AG10803 (cell line): Measurements from ENCODE around the gene BLID.

Experiments used
- DNase-seq: peaks from one replicate; pipeline ENCODE4 v3.0.0; 2010; ENCODE audit warnings: low read depth
- H3K4me3 ChIP-seq: 2 replicates; pipeline ENCODE4 v1.5.1; 2011; ENCODE audit warnings: mild to moderate bottlenecking, low read length, control low read depth
- TF ChIP-seq, protein P1 (sequence below): conservative IDR thresholded peaks from 2 replicates; pipeline ENCODE4 v1.5.1; 2011; ENCODE audit warnings: mild to moderate bottlenecking, low read length, control low read depth, inconsistent platforms

The BLID gene

DNA sequence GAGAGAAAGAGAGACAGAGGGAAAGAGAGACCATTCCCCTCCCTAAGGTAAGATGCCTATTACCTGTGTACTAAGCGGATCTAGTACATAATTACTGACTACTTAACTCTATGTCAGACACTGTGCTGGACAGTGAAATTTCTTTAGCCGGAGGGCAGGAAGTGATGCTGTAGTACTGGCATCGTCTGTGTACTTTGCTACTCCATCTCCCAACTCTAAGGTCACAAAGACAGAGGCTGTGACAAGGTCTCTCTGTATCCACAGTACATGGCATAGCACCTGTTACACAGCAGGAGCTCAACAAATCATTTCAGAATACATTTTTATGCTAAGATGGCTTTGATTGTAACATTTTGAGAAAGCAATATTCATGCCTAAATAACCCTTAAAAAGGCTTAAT is 9.0 kb downstream of the BLID start:
- TF ChIP-seq, protein P1, sequence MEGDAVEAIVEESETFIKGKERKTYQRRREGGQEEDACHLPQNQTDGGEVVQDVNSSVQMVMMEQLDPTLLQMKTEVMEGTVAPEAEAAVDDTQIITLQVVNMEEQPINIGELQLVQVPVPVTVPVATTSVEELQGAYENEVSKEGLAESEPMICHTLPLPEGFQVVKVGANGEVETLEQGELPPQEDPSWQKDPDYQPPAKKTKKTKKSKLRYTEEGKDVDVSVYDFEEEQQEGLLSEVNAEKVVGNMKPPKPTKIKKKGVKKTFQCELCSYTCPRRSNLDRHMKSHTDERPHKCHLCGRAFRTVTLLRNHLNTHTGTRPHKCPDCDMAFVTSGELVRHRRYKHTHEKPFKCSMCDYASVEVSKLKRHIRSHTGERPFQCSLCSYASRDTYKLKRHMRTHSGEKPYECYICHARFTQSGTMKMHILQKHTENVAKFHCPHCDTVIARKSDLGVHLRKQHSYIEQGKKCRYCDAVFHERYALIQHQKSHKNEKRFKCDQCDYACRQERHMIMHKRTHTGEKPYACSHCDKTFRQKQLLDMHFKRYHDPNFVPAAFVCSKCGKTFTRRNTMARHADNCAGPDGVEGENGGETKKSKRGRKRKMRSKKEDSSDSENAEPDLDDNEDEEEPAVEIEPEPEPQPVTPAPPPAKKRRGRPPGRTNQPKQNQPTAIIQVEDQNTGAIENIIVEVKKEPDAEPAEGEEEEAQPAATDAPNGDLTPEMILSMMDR = no peak
- H3K4me3 ChIP-seq = no peak overlapping the region
- no peak for DNase-seq

DNA sequence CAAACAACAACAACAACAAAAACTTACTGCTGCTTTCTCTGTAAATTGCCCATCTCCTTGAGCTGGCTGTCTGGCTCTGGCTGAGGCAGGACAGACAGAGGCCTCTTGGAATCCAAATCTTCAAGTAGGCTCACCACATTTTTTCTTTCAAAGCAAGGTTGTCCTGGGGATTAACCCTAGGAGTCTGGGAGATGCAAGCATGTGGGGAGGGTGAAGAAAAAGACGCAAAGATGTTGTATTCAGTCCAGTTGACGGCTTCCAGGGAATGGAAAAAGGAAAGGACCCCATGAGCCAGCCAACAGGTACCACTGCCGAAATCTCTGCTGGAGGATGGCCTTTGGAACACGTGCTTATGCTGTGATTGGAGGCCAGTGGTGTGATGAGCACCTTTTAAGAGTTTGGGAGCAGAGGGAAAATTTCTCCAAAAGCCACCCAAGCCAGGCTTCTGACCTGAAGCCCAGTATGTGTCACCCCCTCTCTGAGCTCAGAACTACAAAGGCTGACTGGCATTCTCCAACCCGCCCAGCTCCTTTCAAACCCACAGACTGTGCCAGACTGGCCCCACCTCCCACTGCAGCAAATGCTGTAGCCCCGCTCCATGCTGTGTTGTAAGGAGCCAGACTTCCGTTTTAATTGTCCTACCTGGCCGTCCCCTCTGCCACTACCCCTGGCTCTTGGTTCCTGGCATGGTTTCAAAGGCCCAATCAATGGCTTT is 10.8 kb downstream of the BLID start:
- no peak for DNase-seq
- TF ChIP-seq, protein P1 = no peak
- no peak overlapping the region for H3K4me3 ChIP-seq

DNA sequence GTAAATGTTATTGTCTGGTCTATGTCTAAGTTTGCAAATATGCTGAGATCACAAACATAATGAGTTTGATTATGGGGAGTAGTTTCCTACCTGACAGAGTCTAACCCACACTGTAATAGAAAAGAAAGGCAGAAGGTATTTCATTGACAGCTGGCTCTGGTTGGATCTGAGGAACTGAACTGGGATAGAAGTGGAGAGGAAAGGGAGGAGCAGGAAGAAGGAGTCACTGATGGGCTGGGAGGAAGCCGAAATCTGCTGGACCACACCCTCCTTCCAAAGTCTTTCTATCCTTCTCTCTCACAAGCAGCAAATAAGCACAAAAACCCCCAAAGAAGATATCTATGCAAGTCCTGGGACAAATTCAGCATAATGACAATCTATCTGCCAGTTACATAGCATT is 11.7 kb downstream of the BLID start:
- TF ChIP-seq, protein P1 = no peak
- DNase-seq = no peak

DNA sequence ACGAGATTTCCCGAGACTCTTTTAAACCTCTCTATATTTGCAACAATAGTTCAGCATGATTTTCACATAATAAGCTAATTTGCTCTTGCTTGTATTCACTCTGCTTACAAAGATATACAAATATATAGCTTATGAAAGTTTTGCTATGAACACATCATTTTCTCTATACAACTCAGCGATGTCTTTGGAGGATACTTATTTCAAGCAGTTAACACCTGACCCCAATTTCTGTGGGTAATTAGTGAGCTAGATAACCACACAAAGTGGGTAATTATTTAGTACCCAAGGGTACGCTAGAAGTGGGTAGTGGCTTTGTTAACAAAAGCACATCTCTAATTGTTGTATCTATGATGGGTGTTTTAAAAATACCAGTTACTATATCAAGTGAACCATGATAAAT is 12.3 kb downstream of the BLID start:
- no peak overlapping the region for H3K4me3 ChIP-seq
- TF ChIP-seq, protein P1 = no peak
- no peak for DNase-seq

More for the DNA sequence above, 11.7 kb downstream of the BLID start:
- no peak overlapping the region for H3K4me3 ChIP-seq

DNA sequence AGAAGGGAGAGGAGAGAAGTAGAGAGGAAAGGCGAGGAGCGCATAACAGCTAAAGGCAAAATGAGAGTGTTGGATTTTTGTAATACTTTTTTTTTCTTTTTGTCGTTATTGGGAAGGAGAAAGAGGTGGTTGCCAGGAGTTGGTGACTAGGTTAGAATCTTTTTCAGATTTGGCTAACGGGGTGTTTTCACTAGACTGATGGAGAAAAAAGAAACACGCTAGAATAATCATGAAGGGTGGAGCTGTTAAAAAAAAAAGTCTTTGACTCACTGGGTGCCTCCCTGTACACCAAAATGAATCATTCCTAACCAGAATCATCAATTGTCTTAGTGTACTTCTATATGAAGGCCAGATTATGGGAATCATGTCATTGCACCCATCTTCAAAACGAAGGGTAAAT is 12.7 kb downstream of the BLID start:
- DNase-seq = peak; percentile 57
- TF ChIP-seq, protein P1 = no peak
- H3K4me3 ChIP-seq = no peak overlapping the region

DNA sequence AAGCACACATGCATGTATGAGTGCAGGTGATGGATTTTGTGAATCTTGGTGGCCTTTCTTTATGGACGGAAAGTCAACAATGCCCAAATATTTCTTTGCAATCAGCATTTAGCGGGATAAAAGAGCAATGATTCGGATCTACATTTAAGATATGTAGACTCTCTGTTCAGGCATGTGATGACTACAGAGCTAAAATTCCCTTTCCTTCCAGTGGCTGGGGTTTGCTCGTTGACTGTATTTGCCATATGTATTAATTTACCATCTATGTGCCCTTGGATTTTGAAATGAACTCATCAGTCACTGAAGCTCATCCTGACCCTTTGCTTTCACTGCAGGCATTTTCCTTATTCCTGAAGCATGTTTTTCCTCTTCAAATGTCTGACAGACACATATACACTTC is 13.6 kb downstream of the BLID start:
- TF ChIP-seq, protein P1 = no peak
- peak overlapping the region; percentile 82 for H3K4me3 ChIP-seq
- no peak for DNase-seq

DNA sequence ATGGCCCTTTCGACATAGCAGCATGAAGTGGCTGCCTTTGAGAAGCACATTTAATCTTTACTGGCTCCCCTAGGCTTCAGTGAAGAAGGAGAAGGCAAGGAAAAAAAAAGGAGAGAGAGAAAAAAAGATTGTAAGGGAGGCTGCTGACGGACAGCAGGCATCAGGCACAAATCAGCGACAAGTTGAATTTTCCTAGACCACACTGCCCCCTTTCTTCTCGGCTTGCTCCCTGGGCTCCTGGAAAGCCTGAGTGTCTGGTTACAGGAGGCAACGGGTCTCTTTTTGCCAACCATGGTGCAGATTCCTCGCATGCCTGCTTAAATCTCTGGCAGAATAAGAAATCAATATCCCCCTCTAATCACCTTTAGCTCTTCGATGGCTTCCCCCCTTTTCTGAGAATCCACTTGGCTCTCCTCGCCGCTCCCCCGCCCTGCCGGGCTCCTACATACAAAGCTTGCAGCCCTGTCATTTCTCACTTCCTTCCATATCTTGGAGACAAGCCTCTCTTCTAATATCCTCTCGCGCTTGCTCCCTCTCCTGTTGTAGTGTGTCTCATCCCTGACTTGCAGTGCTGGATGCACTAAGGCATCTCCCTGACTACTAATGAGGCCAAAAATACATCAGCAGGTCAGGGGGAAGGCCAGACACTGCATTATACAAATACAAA is 14.3 kb downstream of the BLID start:
- DNase-seq = peak; percentile 90
- H3K4me3 ChIP-seq = peak overlapping the region; percentile 82
- TF ChIP-seq, protein P1 = peak; percentile 65
